HCT116 (cell line): ENCODE results near the gene PDCD10. TPM values are rescaled to one million over a fixed set of nuclear protein-coding genes. Genes with fewer than 3 reads are reported as not detected.

Experiments used
- ATAC-seq: fragments of 200-7000 bp; cut with Tn5 transposase; 2 replicates; pipeline ENCODE4 v1.9.1; 2020; ENCODE audit warnings: mild to moderate bottlenecking, moderate library complexity
- BruUV-seq: library from RNA; stranded (reverse); fragments of 400-500 nt; replicated peaks from 2 replicates; lab custom pipeline; 2021; lab: Mats Ljungman, UMichigan
- CTCF ChIA-PET: fragments of 300-600 bp; sonication (Branson Sonifier 250); formaldehyde crosslinking; loops from one replicate; lab custom pipeline; 2021; ENCODE audit warnings: antibody characterized with exemption; lab: Charles Lee
- POLR2A ChIA-PET: fragments of 300-600, 350-600 bp; sonication (Branson Sonifier 250); formaldehyde crosslinking; loops from one replicate; lab custom pipeline; 2021; ENCODE audit warnings: antibody characterized with exemption; lab: Charles Lee
- RAD21 ChIA-PET, 2 experiments: fragments of 300-600 bp; sonication (Branson Sonifier 250); formaldehyde crosslinking; loops; one replicate each; lab custom pipeline; 2023; ENCODE audit warnings: low total read pairs in 2 of 2; ENCODE audit not compliant: uncharacterized antibody in 2 of 2, unreplicated experiment in 2 of 2, low non-redundant PET in 1 of 2; lab: Charles Lee
- DNase-seq: peaks from one replicate; pipeline ENCODE4 v3.0.0-alpha.2; 2010; ENCODE audit warnings: low read depth, low spot score
- H2AFZ ChIP-seq: fragments of 200-600 bp; shearing (Covaris generic), sonication (generic); 2 replicates; pipeline ENCODE4 v1.6.1; 2017; ENCODE audit warnings: low read depth, mixed run types, mixed read lengths, antibody characterized with exemption, low read length; ENCODE audit not compliant: poor library complexity, severe bottlenecking
- H3K27ac ChIP-seq: 2 replicates; pipeline ENCODE4 v1.5.1; 2012; ENCODE audit warnings: low read depth, low read length
- H3K27me3 ChIP-seq: fragments of 200-600 bp; sonication (generic); 2 replicates; pipeline ENCODE4 v1.6.1; 2016; ENCODE audit warnings: mixed run types, low read length, mixed read lengths; ENCODE audit not compliant: insufficient read depth
- H3K36me3 ChIP-seq, 2 experiments: fragments of 200-500 bp in 1 of 2; fragments of 200-600 bp in 1 of 2; sonication (Bioruptor generic) in 1 of 2; sonication (generic) in 1 of 2; 2 replicates each; pipeline versions ENCODE4 v1.5.1 to v1.6.1; 2014 to 2016; ENCODE audit warnings: low read length in 2 of 2, inconsistent platforms in 1 of 2, mixed read lengths in 1 of 2, mixed run types in 1 of 2; ENCODE audit not compliant: insufficient read depth in 2 of 2, control insufficient read depth in 1 of 2
- H3K4me1 ChIP-seq, 2 experiments: fragments of 200-600 bp in 1 of 2; sonication (generic) in 1 of 2; 2 replicates each; pipeline versions ENCODE4 v1.5.1 to v1.6.1; 2012 to 2017; ENCODE audit warnings: low read length in 2 of 2, inconsistent platforms in 1 of 2, mild to moderate bottlenecking in 1 of 2, mixed read lengths in 1 of 2, mixed run types in 1 of 2, moderate library complexity in 1 of 2; ENCODE audit not compliant: insufficient read depth in 2 of 2, control insufficient read depth in 1 of 2
- H3K4me2 ChIP-seq: fragments of 200-600 bp; sonication (generic); 2 replicates; pipeline ENCODE4 v1.6.1; 2017; ENCODE audit warnings: mixed run types, low read length, mixed read lengths
- H3K4me3 ChIP-seq, 2 experiments: fragments of 200-600 bp in 1 of 2; sonication (generic) in 1 of 2; replicated peaks in 1 of 2; 2 replicates each; pipeline ENCODE4 v1.5.1; 2011 to 2016; ENCODE audit warnings: low read length in 2 of 2, control low read depth in 1 of 2, low read depth in 1 of 2, mild to moderate bottlenecking in 1 of 2, mixed read lengths in 1 of 2, mixed run types in 1 of 2
- H3K79me2 ChIP-seq: fragments of 200-600 bp; sonication (generic); 2 replicates; pipeline ENCODE4 v1.6.1; 2017; ENCODE audit warnings: mild to moderate bottlenecking, mixed run types, low read length, moderate library complexity, mixed read lengths; ENCODE audit not compliant: insufficient read depth
- H3K9ac ChIP-seq: fragments of 200-600 bp; sonication (generic); 2 replicates; pipeline ENCODE4 v1.6.1; 2016; ENCODE audit warnings: low read length, mixed read lengths
- H3K9me2 ChIP-seq: fragments of 200-600 bp; sonication (generic), shearing (Covaris generic); 2 replicates; pipeline ENCODE4 v1.6.1; 2017; ENCODE audit warnings: mixed run types, mild to moderate bottlenecking, moderate library complexity; ENCODE audit not compliant: insufficient read depth
- H3K9me3 ChIP-seq, 2 experiments: fragments of 200-500 bp in 1 of 2; fragments of 200-600 bp in 1 of 2; sonication (Bioruptor generic) in 1 of 2; sonication (generic) in 1 of 2; 2 replicates each; pipeline ENCODE4 v1.6.1; 2014 to 2017; ENCODE audit warnings: low read length in 2 of 2, mixed read lengths in 2 of 2, inconsistent platforms in 1 of 2, low read depth in 1 of 2, mild to moderate bottlenecking in 1 of 2, mixed run types in 1 of 2, moderate library complexity in 1 of 2; ENCODE audit not compliant: control insufficient read depth in 1 of 2, insufficient read depth in 1 of 2
- H4K20me1 ChIP-seq: fragments of 200-600 bp; sonication (generic), shearing (Covaris generic); 2 replicates; pipeline ENCODE4 v1.6.1; 2017; ENCODE audit warnings: mixed run types, mild to moderate bottlenecking, moderate library complexity; ENCODE audit not compliant: insufficient read depth
- CTCF ChIP-seq, 3 experiments: fragments of 200-600 bp in 1 of 3; sonication (generic) in 1 of 3; IDR thresholded peaks in 2 of 3; conservative IDR thresholded peaks in 1 of 3; 2 replicates each; pipeline ENCODE4 v1.5.1; 2012 to 2017; ENCODE audit warnings: low read depth in 2 of 3, low read length in 2 of 3, antibody characterized with exemption in 1 of 3, borderline replicate concordance in 1 of 3, control low read depth in 1 of 3, mild to moderate bottlenecking in 1 of 3, mixed read lengths in 1 of 3, mixed run types in 1 of 3, moderate library complexity in 1 of 3; ENCODE audit not compliant: insufficient read depth in 1 of 3
- ELF1 ChIP-seq: IDR thresholded peaks from 2 replicates; pipeline ENCODE4 v1.6.1; 2012; ENCODE audit warnings: low read depth, borderline replicate concordance
- JUND ChIP-seq: IDR thresholded peaks from 2 replicates; pipeline ENCODE4 v1.6.1; 2012
- POLR2A ChIP-seq: IDR thresholded peaks from 2 replicates; pipeline ENCODE4 v1.7.0; 2011; ENCODE audit warnings: borderline replicate concordance; ENCODE audit not compliant: insufficient read depth, insufficient read length; ENCODE audit errors: extremely low read depth
- POLR2AphosphoS5 ChIP-seq: IDR thresholded peaks from 2 replicates; pipeline ENCODE4 v1.6.1; 2011; ENCODE audit warnings: mild to moderate bottlenecking, low read depth, low read length, moderate library complexity
- REST ChIP-seq: IDR thresholded peaks from 2 replicates; pipeline ENCODE4 v1.6.1; 2012; ENCODE audit warnings: low read depth
- SRF ChIP-seq: IDR thresholded peaks from 2 replicates; pipeline ENCODE4 v1.6.1; 2012; ENCODE audit warnings: low read depth
- intact Hi-C: fragments of 100-400 bp; cut with micrococcal nuclease; formaldehyde crosslinking; loops from 2 replicates; pipeline ENCODE4 v1.10.0; 2022
- total RNA-seq: library from RNA; stranded (reverse); gene quantifications from one replicate; pipeline ENCODE4 v1.2.1, GENCODE V29; 2021; ENCODE audit not compliant: unreplicated experiment

The PDCD10 gene
- total RNA-seq, 1 experiment from 2014 or later, result 59.0 TPM

GRCh38 chr3:167732313-167733065, 2.2 kb downstream of the PDCD10 start:
- Histone ChIP-seq H3K9ac (no peak overlapping the region), H2AFZ (no peak overlapping the region), H3K27me3 (no peaks in the 10 kb centered on the region), H3K79me2 (peaks cover 69% of the 10 kb centered on the region), H4K20me1 (peaks cover 18% of the 10 kb centered on the region; the same call in 1 of the 2 replicates), H3K27ac (no peak overlapping the region), H3K4me3 (no peak overlapping the region), H3K9me2 (no peaks in the 10 kb centered on the region), H3K4me2 (peak overlapping the region; percentile 75), H3K9me3 (no peaks in the 10 kb centered on the region), H3K4me1 (peaks cover 5 to 16% of the 10 kb centered on the region in 2 experiments; a peak in 3 of 4 replicates), H3K36me3 (no peaks in the 10 kb centered on the region)
- intact Hi-C loops, result no loop called here
- RAD21 ChIA-PET, result no interaction called here
- POLR2A ChIA-PET, result no interaction called here
- no peak for DNase-seq
- CTCF ChIA-PET, result no interaction called here
- TF ChIP-seq POLR2AphosphoS5 (no peak), REST (no peak), JUND (no peak), POLR2A (no peak), SRF (no peak), CTCF (IDR thresholded peaks at IDR 0.05 in 2 of 3, conservative IDR thresholded peaks at IDR 0.05 in 1 of 3; ENCODE audit: borderline replicate concordance in 1 of 3, insufficient read depth in 1 of 3, low read depth in 2 of 3, low read length in 2 of 3) (no peak), ELF1 (no peak)
- BruUV-seq, result no TSS peak
- ATAC-seq, result no peak
